Activated naive CD4-positive, alpha-beta T cell treated with anti-CD3 and anti-CD28 coated beads for 36 hours (primary cell): ENCODE results near the gene AP1S1. TPM values are rescaled to one million over a fixed set of nuclear protein-coding genes. Genes with fewer than 3 reads are reported as not detected.

Experiments used
- microRNA-seq: library from miRNA; unstranded; fragments of <30 nt; microRNA quantifications from one replicate; pipeline ENCODE4 v1.2.0, GENCODE V29; 2022; ENCODE audit warnings: borderline microRNAs expressed, borderline replicate concordance
- total RNA-seq, 2 experiments: library from RNA; stranded (reverse); gene quantifications; one replicate each; pipeline ENCODE4 v1.2.3, GENCODE V29; 2021

AP1S1 gene
- total RNA-seq, 2 experiments from 2014 or later: 40.6 to 43.5 TPM

Small RNA genes within 50 kb of the gene (microRNA-seq; reads per million reads assigned to microRNA genes)
- not detected for gene MIR4653

Other genes starting within 250 kb of the AP1S1 start
- gene MUC3A, start 204.9 kb upstream of the AP1S1 start, total RNA-seq: not detected
- gene MUC12, start 184.9 kb upstream of the AP1S1 start, total RNA-seq: not detected
- not detected for gene MUC17, start 134.4 kb upstream of the AP1S1 start, total RNA-seq
- gene TRIM56, start 69.0 kb upstream of the AP1S1 start, total RNA-seq: 10 to 100 TPM; 41.4 to 41.7 TPM
- under 1 TPM in 1 of 2 experiments, not detected in 1; 0.07 TPM for gene SERPINE1, start 27.4 kb upstream of the AP1S1 start, total RNA-seq
- not detected for gene VGF, start 11.1 kb downstream of the AP1S1 start, total RNA-seq
- gene NAT16, start 25.8 kb downstream of the AP1S1 start, total RNA-seq: not detected
- not detected for gene MOGAT3, start 46.6 kb downstream of the AP1S1 start, total RNA-seq
- 10 to 100 TPM; 18.8 to 19.7 TPM for gene PLOD3, start 63.1 kb downstream of the AP1S1 start, total RNA-seq
- gene ZNHIT1, start 63.7 kb downstream of the AP1S1 start, total RNA-seq: 10 to 100 TPM; 31.7 to 35.3 TPM
- gene CLDN15, start 83.3 kb downstream of the AP1S1 start, total RNA-seq: 10 to 100 TPM in 1 of 2 experiments, 1 to 10 TPM in 1; 9.8 to 11.1 TPM
- 10 to 100 TPM; 84.2 to 84.3 TPM for gene FIS1, start 90.6 kb downstream of the AP1S1 start, total RNA-seq
- gene IFT22, start 167.3 kb downstream of the AP1S1 start, total RNA-seq: 1 to 10 TPM; 5.4 to 6.8 TPM
- gene COL26A1, start 208.4 kb downstream of the AP1S1 start, total RNA-seq: not detected